22Rv1 (cell line): ENCODE results near the gene TCEAL1.
A peak's percentile ranks its signal among the peaks of the same experiment; 100 is the strongest.

Experiments used
- H3K27ac ChIP-seq: fragments of 450-650 bp; 2 replicates; pipeline ENCODE4 v1.5.1; 2017
- CTCF ChIP-seq: fragments of 450-650 bp; IDR thresholded peaks from 2 replicates; pipeline ENCODE4 v1.5.1; 2017; ENCODE audit warnings: mild to moderate bottlenecking
- ZFX ChIP-seq: fragments of 450-650 bp; IDR thresholded peaks from 2 replicates; pipeline ENCODE4 v1.6.1; 2017; ENCODE audit warnings: antibody characterized with exemption, borderline replicate concordance

The TCEAL1 gene

GRCh38 chrX:103607364-103608305 is 21.1 kb upstream of the TCEAL1 start, which contains the start of gene TCEAL3:
Gene TCEAL3 (plus strand): TSS chrX:103607963. CDS start chrX:103609065, 1,102 bp downstream.
- TF ChIP-seq ZFX: no peak
- no peak for TF ChIP-seq CTCF
- H3K27ac ChIP-seq: peak within 1 kb of the TSS; percentile 44

- peak overlapping the region; percentile 44 for H3K27ac ChIP-seq
- TF ChIP-seq ZFX: no peak
- TF ChIP-seq CTCF: no peak
These were observed 20.3 kb upstream of the TCEAL1 start for GRCh38 chrX:103608306-103608963.

- no peak for TF ChIP-seq CTCF
- no peak for TF ChIP-seq ZFX
- H3K27ac ChIP-seq: no peak overlapping the region
These were observed 18.5 kb upstream of the TCEAL1 start for GRCh38 chrX:103610282-103610681.

- TF ChIP-seq ZFX (no peak), CTCF (no peak)
- H3K27ac ChIP-seq: no peak overlapping the region
These were observed 15.3 kb upstream of the TCEAL1 start for GRCh38 chrX:103613362-103613890.

- TF ChIP-seq CTCF: no peak
- no peak for TF ChIP-seq ZFX
- H3K27ac ChIP-seq: no peak overlapping the region
These were observed 13.8 kb upstream of the TCEAL1 start for GRCh38 chrX:103614999-103615398.

- no peak for TF ChIP-seq CTCF
- TF ChIP-seq ZFX: no peak
- H3K27ac ChIP-seq: no peak overlapping the region
These were observed 12.9 kb upstream of the TCEAL1 start for GRCh38 chrX:103615781-103616371.
